ENCODE measurements around the gene IL4I1.

IL4I1 gene

DNA sequence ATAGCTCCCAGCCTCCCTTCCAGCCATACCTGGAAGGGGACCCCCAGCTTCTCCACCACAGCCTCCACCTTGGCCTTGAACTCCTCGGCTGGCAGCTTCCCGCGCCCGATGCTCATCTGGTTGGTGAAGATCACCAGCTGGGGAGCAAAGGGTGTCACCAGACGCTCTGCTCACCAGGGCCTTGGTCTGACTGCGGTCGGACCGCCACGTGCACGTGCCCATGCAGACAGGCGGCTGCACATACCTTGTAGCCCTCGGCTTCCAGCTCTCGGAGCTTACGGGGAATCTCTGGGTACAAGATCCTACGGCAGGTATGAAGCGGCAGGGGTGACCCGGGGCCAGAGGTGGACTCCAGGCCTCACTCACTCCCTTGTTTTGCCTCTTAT is 32.8 kb downstream of the IL4I1 start:
- no peak for DNase-seq (ENCODE audit: low read depth in 3 of 3)

DNA sequence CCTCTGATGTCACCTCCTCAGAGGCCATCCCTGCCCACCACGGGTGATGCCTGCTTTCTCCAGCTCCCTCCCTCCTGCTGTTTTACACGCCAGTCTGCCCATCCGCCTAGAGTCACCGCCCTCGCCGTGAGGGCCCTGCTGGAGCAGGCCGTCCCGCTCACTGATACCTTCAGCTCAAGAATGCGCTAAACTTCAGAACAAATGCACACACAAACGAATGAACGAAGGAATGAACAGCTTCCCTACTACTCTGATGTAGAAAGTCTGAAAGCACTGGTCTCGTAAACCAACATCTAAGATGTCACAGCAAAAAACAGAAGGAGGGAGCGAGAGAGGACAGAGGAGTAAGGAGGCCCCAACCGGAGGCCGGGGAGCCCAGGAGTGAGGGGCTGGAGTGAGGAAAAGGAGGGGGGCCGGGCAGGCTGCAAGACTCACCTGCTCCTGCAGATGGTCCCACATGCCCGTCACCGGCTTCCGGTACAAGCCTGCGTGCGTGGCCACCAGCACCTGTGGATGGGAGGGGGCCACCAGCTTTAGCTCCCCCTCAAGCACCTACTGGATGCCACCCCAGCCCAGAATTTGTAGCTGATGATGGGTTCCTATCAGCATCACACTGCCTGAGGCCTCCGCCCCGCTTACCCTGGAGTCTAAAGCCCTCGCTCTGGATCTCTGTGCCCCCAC is 33.3 kb downstream of the IL4I1 start:
- no peak for DNase-seq (ENCODE audit: low read depth in 3 of 3)

DNA sequence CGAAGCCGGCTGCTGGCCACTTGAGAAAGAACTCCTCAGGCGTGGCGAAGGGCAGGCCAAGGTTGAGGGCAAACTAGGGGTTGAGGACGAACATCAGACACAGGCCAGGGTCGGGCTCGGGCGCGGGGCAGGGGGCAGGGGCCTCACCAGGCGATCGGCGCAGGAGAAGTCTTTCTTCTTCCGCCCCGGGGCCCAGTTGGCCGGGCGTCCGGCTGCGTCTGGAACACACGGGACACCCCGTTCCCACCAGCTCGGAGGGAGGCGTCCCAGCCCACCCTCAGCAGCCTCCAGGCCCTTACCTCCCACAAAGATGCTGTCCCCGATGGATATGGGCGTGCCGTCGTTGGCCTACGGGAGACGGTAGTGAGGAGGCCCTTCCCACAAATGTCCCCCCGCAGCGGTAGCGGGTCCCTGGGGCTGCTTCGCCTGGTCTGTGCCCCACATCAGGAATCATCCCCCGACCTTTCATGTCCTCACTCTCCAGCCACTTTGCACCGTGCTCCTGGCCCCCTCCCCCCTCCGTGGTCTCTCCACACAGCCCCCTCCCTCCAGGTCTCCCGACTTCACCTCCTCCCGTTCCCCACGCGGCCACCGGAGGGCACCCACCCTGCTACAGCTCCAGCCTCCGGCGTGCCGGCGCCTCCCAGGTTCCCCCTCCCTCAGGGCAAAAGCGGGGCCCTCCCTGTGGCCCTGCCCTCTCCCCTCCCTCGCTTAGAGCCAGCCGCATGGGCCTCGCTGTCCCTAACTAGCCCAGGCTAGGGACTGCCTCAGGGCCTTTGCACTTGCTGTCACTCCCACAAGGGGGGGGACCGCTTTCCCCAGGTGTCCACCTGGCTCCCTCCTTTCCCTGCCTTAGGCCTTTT is 34.1 kb downstream of the IL4I1 start:
- no peak for DNase-seq (ENCODE audit: low read depth in 3 of 3)

DNA sequence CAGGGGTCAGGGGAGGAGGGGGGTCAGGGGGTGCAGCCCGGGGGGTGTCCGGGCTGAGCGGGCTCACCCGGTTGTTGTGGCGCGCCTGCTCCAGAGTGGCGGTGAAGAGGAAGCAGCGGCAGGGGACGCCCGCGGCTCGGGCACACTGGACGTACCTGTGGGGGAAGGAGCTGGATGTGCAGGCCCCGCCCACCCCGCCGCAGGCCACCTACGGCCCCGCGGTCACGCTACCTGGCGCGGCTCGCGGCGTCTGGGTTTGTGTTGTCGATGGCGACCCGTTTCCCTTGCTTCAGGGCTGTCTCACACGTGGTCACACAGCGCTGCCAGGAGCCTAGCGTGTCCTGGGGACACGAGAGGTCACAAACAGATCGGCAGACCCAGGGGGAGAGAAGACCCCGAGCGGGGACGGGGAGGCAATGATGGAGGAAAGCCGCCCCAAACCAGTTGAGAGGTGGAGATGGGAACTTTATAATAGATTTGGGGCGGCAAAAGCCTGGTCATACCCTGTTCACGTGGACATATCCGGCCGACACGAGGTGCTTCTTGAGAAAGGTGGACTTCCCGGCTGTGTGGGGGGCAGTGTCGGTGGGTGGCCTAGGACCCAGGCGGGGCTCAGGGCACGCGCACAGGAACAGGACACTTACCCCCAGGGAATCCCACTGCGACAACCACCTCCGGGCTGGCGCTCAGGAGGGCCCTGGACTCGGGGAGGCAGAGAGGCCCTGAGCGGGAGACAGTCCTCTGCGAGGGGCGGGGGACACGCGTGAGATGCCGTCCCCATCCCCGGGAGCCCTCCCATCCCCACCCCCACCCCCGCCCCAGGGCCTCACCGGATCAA is 34.9 kb downstream of the IL4I1 start:
- DNase-seq (ENCODE audit: low read depth in 3 of 3) = no peak

DNA sequence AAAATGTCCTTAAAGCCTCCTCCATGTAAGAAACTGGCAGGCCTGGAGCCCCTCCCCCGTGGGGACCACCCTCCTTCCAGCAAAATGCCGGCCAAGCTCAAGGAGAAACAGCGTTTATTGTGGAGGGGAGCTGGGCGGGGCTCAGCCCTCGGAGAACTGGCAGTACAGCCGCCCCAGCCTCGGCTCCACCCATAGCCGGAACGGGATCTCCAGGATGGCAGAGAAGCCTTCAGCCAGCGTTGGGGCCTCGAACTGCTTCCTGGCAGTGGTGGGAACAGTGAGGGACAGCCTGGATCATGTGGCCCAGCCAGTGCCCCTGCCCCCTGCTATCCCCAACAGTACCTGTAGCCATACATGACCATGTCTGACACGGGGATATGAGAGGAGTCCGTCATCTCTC is 35.6 kb downstream of the IL4I1 start:
- DNase-seq (ENCODE audit: low read depth in 3 of 3) = no peak

DNA sequence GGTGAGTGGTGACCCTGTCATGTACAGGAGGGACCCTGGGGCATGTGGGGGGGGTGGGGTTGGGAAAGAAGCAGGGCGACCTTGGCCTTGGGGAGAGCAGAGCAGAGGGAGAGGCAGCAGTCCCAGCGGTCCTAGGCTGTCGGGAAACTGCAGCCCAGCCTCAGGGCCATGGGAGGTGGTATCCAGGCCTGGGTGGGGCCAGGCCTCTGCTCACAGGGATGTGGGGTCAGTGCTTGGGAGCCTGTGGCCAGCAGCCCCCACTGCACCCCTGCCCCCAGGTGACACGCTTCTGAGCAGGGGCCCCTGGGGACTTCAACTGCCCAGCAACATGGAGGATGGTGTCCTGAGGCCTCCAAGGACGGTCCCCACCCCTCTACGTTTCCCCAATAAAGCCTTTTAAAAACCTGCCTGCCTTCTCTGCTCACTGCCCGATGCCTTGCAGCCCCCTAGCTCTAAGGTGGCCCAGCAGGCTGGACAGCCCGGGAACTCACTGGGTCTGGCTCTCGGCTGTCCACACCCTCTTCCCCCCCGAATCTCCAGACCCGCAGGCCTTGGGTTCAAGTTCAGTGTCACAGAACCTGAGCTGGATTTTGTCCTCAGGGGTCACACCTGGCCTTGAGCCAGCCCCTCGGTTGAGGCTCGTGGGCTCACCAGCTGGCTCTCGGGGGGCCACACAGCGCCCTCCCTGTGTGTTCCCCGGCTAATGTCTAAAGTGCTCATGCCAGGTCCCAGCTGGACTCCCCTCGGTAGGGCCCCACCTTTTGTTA is 36.2 kb downstream of the IL4I1 start:
- no peak for DNase-seq (ENCODE audit: low read depth in 3 of 3)

DNA sequence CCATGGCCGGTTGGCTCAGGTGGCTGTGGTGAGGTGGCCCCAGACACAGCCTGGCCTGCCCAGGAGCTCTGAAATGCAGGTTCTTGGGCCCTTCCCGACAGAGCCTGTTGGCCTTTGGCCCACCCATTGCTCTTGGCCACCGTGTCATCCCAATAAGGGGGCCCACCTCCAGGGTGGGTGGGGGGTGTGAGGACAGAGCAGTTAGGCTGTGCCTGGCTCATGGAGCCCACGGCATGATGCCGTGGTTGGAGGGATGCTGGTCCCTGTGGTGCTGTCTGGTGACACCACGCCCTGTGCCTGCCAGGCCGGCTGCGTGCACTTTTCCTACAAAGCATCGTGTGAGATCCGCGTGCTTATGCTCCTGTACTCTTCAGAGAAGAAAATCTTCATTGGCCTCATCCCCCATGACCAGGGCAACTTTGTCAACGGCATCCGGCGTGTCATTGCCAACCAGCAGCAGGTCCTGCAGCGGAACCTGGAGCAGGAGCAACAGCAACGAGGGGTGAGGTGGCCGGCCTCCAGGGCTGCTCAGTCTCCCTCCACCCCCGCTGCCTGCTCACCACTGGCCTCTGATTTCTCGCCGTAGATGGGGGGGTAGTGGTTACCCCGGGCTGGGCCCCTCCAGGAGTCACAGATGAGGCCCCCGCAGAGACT is 36.9 kb downstream of the IL4I1 start:
- DNase-seq (ENCODE audit: low read depth in 3 of 3) = no peak

DNA sequence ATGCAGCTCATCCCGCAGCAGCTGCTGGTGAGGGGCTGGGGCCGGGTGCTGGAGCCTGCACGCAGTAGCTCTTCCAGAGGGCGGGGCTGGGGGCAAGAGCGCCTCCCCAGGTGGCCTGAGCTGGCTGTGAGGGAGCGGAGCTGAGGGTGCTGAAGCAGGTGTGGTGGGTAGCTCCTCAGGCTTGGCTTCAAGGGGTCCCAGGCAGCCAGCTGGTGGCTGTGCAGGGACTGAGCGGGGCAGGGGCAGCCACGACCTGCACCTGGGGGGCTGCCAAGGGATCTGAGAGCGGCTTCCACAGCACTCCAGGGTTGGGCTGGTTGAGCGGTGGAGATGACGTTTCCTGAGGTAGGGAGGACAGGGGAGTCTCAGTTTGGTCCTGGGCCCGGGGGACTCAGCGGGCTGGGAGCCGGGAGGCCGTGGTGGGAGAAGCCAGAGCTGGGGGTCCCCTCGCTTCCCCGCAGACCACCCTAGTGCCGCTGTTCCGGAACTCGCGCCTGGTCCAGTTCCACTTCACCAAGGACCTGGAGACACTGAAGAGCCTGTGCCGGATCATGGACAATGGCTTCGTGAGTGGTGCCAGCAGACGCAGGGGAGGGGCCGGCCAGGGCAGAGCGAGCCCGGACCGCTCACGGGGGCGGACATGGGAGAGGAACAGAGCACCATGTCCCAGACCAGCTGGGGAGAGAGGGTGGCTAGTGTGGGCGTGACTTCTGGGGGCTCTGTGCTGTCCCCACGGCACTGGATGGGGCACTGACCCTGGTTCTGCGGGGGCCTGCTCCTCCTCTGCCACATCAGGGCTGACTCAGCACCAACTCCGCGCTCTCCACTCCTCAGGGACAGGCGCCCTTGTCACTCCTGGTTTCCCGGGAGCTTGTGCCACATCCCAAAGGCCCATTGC is 38.4 kb downstream of the IL4I1 start:
- DNase-seq (ENCODE audit: low read depth in 3 of 3) = no peak

DNA sequence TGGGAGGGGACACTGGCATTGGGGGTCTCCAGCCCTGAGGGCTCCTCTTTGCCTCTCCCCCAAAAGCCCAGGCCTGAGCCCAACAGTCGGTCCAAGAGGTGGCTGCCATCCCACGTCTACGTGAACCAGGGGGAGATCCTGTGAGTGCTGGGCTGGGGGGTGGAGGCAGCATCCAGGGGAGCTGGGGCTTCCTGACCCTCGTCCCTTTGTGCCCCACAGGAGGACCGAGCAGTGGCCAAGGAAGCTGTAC is 38.9 kb downstream of the IL4I1 start:
- DNase-seq (ENCODE audit: low read depth in 3 of 3) = no peak

DNA sequence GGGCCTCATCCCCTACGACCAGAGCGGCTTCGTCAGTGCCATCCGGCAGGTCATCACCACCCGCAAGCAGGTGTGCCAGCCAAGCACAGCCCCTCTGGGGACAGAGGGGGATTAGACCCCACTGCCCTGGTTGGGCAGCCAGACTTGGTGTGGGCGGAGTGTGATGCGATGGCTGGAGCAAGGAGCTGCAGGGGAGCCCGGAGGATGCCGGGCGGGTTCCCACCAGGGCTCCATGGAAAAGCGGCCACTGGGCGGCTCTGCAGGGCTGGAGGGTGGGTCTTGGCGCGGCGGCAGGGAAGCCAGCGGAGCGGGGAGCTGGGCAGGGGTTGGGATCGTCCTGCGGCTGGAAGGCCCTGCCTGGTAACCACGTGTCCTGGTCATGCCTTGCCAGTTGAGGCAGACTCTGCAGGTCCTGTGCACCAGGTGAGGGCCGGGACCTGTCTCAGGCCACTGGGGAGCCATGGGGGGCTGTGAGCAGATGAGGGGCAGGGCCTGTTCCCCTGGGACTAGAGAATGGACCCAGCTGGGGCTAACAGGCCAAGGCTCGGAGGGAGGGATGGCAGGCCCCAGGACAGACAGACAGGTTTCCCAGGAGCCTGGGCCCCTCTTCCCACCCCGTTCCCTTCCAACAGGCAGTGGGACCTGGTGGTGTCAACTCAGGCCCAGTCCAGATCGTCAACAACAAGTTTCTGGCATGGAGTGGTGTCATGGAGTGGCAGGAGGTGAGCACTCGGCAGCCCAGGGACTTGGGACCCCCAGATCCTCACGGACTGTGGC is 39.4 kb downstream of the IL4I1 start:
- DNase-seq (ENCODE audit: low read depth in 3 of 3) = no peak

DNA sequence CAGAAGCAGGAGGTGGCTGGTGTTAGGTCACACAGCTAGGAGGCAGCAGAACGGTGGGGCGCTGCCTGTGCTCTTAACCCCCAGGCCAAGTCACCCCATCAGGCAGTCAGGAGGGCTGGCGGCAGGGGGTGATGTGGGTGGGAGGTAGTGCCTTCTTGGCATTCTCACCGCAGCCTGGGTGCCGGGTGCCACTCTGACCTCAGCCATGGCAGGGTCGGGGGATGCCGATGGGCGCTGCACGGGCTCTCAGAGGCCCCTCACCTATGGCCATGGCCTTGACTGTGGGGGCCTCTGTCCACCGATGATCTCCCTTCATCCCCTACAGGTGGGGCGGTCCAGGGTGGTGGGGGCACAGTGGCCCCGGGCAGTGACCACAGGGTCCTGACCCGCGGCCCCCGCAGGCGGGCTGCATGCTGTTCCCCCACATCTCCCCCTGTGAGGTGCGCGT is 40.1 kb downstream of the IL4I1 start:
- DNase-seq (ENCODE audit: low read depth in 3 of 3) = no peak

DNA sequence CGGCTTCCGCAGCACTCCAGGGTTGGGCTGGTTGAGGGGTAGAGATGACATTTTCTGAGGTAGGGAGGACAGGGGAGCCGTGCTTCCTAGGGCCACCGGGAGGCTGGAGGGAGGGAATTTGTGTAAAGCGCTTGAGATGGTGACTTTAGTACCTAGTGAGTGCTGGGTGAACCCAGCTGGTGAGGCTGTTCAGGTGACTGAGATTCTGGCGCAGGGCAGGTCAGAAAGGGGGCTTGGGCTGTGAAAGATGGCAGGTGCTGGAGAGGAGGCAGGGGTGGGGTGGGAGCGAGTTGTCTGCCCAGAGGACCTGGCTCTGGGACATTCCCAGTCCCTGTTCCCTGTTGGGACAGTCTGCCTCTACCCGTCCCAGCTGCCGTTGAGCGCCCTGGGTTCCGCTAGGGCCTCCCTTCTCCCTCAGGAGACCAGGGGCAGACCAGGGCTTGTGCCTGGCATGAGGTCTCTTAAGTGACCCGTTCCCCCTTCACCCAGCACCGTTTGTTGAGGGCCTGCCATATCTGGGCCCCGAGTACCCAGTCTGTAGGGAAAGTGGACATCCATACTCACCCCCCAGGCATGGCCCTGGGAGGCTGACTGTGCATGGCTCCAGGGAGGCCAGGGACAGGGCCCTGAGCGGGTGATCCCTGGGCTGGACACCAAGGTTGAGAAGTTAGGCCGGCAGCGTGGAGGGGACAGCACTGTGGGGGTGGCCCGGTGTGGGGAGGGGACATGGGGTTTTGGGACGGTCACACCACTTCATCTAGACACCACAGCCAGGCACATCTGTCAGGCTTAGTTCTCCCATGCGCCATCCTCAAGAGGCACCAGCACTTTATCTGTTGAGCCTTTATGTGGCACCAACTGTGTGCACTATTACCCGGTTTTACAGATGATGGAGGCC is 40.8 kb downstream of the IL4I1 start:
- no peak for DNase-seq (ENCODE audit: low read depth in 3 of 3)

DNA sequence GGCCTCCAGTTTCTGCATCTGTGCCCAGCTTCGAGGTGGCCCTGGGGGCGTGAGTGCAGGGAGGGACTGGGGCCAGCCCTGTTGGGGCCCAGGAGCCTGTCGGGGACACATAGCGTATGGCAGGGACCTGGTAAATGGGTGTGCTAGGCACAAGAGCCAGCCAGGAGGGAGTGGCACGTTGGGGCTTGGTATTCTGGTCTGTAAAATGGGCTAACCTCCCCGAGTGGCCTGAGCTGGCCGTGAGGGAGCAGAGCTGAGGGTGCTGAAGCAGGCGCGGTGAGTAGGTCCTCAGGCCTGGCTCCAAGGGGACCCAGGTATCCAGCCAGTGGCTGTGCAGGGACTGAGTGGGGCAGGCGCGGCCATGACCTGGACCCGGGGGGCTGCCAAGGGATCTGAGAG is 41.4 kb downstream of the IL4I1 start:
- DNase-seq (ENCODE audit: low read depth in 3 of 3) = no peak

DNA sequence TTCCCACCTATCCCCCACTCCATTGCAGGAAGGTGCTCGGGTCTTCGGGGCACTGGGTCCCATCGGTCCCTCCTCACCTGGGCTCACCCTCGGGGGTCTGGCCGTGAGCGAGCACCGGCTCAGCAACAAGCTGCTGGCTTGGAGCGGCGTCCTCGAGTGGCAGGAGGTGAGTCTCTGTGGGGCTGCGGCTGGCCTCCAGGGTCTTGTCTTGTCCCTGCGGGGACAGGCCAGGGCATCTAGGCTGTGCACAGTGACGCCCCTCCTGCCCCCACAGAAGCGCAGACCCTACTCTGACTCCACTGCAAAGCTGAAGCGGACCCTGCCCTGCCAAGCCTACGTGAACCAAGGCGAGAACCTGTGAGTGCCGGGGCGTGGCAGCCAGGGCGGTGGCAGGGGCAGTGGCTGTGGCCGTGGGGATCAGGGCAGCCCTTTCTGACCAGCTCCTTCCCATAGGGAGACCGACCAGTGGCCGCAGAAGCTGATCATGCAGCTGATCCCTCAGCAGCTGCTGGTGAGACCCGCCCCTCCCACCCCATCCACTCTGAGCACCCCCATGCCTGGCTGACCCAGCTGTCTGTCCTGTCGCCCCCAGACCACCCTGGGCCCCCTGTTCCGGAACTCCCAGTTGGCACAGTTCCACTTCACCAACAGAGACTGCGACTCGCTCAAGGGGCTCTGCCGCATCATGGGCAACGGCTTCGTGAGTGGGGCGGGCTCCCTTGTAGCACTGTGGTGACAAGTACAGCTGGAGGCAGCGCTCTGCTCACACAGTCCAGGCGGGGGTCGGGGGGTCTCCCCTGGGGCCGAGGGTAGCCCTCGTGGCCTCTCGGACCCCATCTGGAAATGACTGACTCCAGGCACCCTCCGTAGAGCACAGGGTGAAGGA is 42.1 kb downstream of the IL4I1 start:
- no peak for DNase-seq (ENCODE audit: low read depth in 3 of 3)

DNA sequence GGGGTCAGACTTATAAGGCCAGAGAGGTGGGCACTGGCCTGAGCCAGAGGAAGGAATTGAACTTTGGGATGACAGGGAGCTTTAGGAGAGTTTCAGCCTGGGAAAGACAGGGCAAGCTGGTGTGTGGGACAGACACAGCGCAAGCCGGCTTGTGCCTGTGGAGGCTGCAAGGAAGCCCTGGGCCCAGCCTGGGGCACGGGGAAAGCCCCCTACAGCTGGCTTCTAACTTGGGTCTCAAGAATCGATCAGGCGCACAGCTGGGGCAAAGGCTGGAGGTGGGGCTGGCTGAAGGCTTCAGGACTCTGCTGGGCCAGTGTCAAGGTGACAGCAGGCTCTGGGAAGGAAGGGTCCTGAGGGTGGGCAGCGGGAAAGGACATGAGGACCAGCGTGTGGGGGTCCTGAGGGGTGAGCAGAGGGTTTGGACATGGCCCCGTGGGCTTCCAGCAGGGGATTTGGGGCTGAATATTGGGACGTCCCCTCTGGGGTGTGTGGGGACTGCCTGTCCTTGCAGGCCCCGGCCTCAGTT is 42.8 kb downstream of the IL4I1 start:
- no peak for DNase-seq (ENCODE audit: low read depth in 3 of 3)

DNA sequence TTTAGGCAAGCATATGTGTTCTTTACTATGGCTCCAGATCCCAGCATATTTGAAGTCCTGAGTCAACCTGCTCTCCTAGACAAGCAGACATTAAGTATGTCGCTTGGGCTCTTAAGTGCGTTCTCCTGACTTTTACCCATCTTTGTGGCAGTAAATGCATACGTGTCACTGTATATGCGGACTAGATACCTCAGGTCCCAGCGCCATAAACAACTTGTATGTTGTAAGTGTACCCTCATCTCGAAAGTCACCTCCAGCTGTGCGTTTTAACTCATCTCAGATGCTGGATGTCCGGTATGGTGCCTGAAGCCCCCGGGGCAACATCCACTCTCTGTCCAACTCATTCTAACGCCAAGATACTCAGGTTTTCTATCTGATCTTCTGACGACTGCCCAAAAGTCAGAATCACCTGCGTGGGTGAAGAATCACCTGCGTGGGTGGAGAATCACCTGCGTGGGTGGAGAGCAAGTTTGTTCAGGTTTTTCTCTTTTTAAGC is 44.0 kb downstream of the IL4I1 start:
- no peak for DNase-seq (ENCODE audit: low read depth in 3 of 3)

Measured in stimulated activated CD4-positive, alpha-beta T cell treated with anti-CD3 and anti-CD28 coated beads, TNF-alpha, amount 100 ng/mL, for 4 hours (primary cell).